Immature natural killer cell (primary cell): ENCODE data around the gene MEF2A. TPM values are rescaled to one million over a fixed set of nuclear protein-coding genes. Genes with fewer than 3 reads are reported as not detected.
A peak's percentile ranks its signal among the peaks of the same experiment; 100 is the strongest.

Experiments used
- DNase-seq, 3 donors: peaks; one replicate each; pipeline ENCODE4 v3.0.0; 2022; ENCODE audit warnings: mixed read lengths in 1 of 3
- H3K27ac Mint-ChIP-seq, 6 donors: one replicate each; pipeline ENCODE4 v1.8.0; 2020; ENCODE audit warnings: mixed read lengths in 6 of 6, mild to moderate bottlenecking in 5 of 6, inconsistent platforms in 4 of 6, moderate library complexity in 3 of 6
- H3K27me3 Mint-ChIP-seq, 3 donors: one replicate each; pipeline ENCODE4 v1.8.0; 2020 to 2021; ENCODE audit warnings: low read depth in 3 of 3, mild to moderate bottlenecking in 3 of 3, mixed read lengths in 3 of 3, moderate library complexity in 3 of 3, inconsistent platforms in 1 of 3
- H3K36me3 Mint-ChIP-seq, 3 donors: one replicate each; pipeline ENCODE4 v1.8.0; 2020; ENCODE audit warnings: mixed read lengths in 3 of 3, inconsistent platforms in 2 of 3, mild to moderate bottlenecking in 2 of 3
- H3K4me1 Mint-ChIP-seq, 2 donors: one replicate each; pipeline ENCODE4 v1.8.0; 2020; ENCODE audit warnings: inconsistent platforms in 2 of 2, mild to moderate bottlenecking in 2 of 2, mixed read lengths in 2 of 2, moderate library complexity in 1 of 2
- H3K4me3 Mint-ChIP-seq, 5 donors: one replicate each; pipeline ENCODE4 v1.8.0; 2020; ENCODE audit warnings: mild to moderate bottlenecking in 5 of 5, mixed read lengths in 5 of 5, inconsistent platforms in 3 of 5, moderate library complexity in 3 of 5
- H3K9me3 Mint-ChIP-seq, 6 donors: one replicate each; pipeline ENCODE4 v1.8.0; 2020; ENCODE audit warnings: mild to moderate bottlenecking in 6 of 6, mixed read lengths in 6 of 6, inconsistent platforms in 4 of 6, moderate library complexity in 3 of 6
- polyA plus RNA-seq, 3 donors: library from polyadenylated mRNA; unstranded; fragments of 300-500 nt; fragmentation: Illumina TruSeq; gene quantifications; one replicate each; pipeline ENCODE4 v1.2.3, GENCODE V29; 2021

Gene MEF2A
- polyA plus RNA-seq, 3 donors from 2014 or later, result 5.8 to 14.4 (median 6.3) TPM

DNA sequence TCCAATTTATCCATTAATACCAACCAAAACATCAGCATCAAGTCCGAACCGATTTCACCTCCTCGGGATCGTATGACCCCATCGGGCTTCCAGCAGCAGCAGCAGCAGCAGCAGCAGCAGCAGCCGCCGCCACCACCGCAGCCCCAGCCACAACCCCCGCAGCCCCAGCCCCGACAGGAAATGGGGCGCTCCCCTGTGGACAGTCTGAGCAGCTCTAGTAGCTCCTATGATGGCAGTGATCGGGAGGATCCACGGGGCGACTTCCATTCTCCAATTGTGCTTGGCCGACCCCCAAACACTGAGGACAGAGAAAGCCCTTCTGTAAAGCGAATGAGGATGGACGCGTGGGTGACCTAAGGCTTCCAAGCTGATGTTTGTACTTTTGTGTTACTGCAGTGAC lies 146.6 kb downstream of the MEF2A start:
- DNase-seq, result no peak
- H3K4me1 Mint-ChIP-seq, result peaks cover 8 to 22% of the 10 kb centered on the region in 2 donors
- no peaks in the 10 kb centered on the region for H3K27me3 Mint-ChIP-seq
- H3K36me3 Mint-ChIP-seq, result peaks cover 11 to 28% (median 16%) of the 10 kb centered on the region in 3 donors
- no peak overlapping the region for H3K27ac Mint-ChIP-seq
- no peaks in the 10 kb centered on the region for H3K9me3 Mint-ChIP-seq
- no peak overlapping the region for H3K4me3 Mint-ChIP-seq

DNA sequence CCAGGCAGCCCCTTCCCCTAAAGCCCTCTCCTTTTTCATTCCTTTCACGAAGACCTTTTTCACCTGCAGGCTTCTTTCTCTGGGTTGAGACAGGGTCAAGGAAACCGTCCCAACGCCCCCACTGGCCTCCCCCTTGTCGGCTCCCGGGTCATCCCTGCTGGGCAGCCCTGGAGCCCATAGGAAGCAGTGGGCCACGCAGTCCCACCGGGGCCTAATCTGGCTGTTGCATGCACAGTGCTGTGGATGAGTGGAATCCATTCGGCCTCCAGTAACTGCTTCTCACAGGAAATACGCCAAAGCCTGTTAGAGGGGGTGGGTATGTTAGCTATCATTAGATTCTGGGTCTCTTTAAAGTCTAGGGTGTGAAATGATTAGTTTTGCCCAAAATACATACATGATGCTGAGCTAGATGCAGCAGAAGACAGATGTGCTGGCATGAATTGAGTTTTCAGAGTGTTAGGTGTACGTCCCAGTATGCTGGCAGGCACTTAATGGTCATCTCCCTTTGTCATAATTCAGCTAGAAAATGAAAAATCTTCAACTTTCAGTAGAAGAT lies 150.8 kb downstream of the MEF2A start:
- H3K27me3 Mint-ChIP-seq, result peaks cover 0 to 2% (median 0%) of the 10 kb centered on the region in 3 donors
- H3K4me3 Mint-ChIP-seq, result no peak overlapping the region
- H3K27ac Mint-ChIP-seq, result peak overlapping the region in 1 of 6 donors; percentile 54
- H3K9me3 Mint-ChIP-seq, result no peaks in the 10 kb centered on the region
- DNase-seq, result no peak
- H3K36me3 Mint-ChIP-seq, result peaks cover 2 to 16% (median 5%) of the 10 kb centered on the region in 3 donors
- H3K4me1 Mint-ChIP-seq, result peaks cover 37 to 46% of the 10 kb centered on the region in 2 donors

DNA sequence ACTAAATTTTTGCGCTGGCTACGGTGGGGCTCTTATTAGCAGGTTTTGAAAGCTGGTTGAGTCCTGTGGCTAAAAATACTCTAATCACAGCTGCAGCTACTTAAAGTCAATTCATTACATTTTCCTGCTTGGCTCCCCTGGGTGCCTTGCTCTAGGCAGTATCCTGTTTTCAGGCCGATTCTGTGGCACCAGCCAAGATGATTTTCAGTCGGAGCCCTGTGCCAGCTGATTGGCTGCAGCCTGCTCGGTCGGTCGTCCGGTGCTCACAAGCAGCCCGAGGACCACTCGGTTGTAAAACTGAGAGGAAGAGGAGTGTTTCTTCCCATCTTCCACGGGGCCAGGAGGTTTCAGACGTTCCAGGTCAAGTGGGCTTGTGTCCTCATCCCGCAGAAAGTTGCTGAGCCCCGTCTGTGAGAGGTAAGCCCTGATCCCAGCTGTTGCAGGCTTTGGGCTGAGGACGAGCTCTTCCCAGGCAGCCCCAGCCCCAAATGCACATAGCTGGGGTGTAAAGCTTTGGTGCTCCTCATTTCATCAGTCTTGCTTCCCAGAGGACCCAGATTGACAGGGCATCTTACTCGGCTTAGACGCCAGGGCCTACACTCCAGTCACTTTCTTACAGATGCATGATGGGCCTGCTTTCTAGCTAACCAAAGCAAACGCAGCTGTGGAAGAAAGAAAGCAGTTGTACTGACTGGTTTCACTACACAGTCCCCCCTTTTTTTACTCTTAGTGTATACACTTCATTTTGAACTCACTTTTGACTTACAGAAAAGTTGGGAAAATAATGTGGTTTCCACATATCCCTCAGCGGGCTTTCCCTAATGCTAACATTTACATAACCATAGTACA lies 151.6 kb downstream of the MEF2A start:
- H3K27ac Mint-ChIP-seq, result no peak overlapping the region
- H3K9me3 Mint-ChIP-seq, result no peaks in the 10 kb centered on the region
- peaks cover 37 to 43% of the 10 kb centered on the region in 2 donors for H3K4me1 Mint-ChIP-seq
- H3K4me3 Mint-ChIP-seq, result no peak overlapping the region
- H3K36me3 Mint-ChIP-seq, result peaks cover 0 to 11% (median 8%) of the 10 kb centered on the region in 3 donors
- DNase-seq, result no peak
- peaks cover 0 to 2% (median 0%) of the 10 kb centered on the region in 3 donors for H3K27me3 Mint-ChIP-seq

DNA sequence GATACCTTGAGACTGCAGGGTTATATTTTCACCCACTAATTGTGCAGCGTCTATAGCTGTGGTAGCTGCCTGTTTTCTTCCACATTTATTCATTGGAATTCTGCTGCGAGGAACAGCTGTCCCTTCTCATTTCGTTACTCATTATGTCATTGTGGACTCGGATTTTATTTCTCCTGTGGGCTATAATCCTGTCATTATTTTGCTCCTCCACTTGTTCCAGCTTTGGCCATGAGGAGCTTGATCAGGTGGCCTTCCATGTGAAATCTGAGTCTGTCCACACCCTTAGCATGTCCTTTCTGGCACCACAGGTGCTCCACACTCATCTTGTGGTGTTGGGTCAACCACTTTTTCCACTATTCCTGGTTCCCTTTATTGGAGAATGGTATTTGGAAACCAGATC lies 152.6 kb downstream of the MEF2A start:
- Mint-ChIP-seq H3K27ac (no peak overlapping the region), H3K4me3 (no peak overlapping the region), H3K4me1 (peaks cover 37 to 42% of the 10 kb centered on the region in 2 donors), H3K36me3 (peaks cover 0 to 8% (median 5%) of the 10 kb centered on the region in 3 donors), H3K27me3 (peaks cover 0 to 2% (median 0%) of the 10 kb centered on the region in 3 donors), H3K9me3 (no peaks in the 10 kb centered on the region)
- DNase-seq, result no peak

DNA sequence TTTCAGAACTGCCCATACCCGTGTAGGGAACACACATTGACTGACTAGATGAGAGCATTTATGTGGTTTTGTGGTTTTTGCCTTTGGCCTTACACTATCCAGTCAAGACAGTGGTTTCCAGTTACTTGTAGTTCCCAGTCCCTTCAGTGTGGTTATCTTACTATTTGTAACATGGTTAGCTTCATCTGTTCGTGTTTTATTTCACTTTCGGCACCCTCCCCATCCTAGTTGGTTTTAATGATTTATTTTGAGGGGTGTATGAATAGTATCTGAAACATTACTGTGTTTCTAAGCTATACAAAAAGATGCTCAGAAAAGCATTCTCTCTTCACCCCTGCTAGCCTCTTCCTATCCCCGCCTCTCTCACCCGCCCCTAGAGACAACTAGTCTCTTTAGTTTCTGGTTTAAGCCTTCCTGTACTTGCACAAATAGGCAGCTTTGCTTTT lies 153.3 kb downstream of the MEF2A start:
- H3K36me3 Mint-ChIP-seq, result peaks cover 0 to 8% (median 5%) of the 10 kb centered on the region in 3 donors
- peak in 1 of 3 donors; percentile 10 for DNase-seq
- H3K4me1 Mint-ChIP-seq, result peaks cover 37 to 42% of the 10 kb centered on the region in 2 donors
- no peak overlapping the region for H3K27ac Mint-ChIP-seq
- peak overlapping the region in 2 of 5 donors; percentile 47 to 48 for H3K4me3 Mint-ChIP-seq
- H3K9me3 Mint-ChIP-seq, result no peaks in the 10 kb centered on the region
- H3K27me3 Mint-ChIP-seq, result peaks cover 0 to 2% (median 0%) of the 10 kb centered on the region in 3 donors

DNA sequence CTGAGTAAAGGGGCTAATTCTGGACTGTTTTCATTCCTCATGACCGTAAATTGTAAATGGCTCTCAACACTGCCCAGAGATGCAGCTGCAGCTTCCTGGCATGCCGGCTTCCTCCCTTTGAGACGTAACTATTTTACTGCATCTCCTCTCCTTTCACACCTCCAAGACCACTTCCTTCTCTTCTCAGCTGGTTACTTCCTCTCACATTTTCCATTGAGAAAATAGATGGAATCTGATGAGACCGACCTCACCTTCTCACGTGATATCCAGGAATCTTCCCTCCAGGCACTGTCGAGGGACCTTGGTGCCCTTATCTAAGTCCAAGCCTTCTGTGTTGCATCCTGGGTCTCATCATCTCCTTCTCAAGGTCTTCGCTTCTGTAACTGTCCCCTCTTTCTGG lies 154.7 kb downstream of the MEF2A start:
- DNase-seq, result no peak
- peaks cover 33 to 35% of the 10 kb centered on the region in 2 donors for H3K4me1 Mint-ChIP-seq
- H3K27ac Mint-ChIP-seq, result peak overlapping the region in 3 of 6 donors; percentile 2 to 57 (median 45)

DNA sequence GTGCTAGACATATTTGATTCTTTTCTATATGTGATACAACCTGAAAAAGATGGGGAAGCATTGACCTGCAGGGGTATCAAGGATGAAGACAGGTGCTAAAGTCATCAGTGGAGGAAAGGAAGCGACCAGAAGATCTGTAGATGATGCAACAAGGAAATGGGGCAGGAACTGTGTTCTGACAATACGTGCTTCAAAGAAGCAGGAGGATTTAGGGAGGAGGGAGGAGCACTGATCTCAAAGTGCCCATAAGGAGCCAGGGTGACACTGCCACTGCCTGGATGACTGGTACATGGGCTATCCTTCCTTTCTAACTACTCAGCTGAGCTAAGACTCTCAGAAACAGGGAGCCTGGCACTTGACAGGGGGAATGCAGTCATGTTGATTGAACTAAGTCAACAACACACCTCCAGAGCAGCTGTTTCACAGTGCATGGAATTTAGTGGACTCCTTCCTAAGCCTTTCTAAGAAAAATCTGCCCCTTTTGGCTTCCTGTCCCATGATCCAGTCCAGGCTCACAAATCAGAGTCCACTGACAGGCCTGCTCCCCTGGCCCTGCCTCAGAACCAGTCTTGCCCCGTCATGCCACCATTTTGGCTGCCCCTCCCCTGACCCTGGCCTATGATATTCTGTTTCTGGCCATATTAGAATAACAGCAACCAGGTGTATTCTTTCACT lies 155.5 kb downstream of the MEF2A start:
- H3K4me1 Mint-ChIP-seq, result peaks cover 30% of the 10 kb centered on the region in 2 donors
- H3K27me3 Mint-ChIP-seq, result peaks cover 0 to 2% (median 0%) of the 10 kb centered on the region in 3 donors
- no peak for DNase-seq
- H3K27ac Mint-ChIP-seq, result peak overlapping the region in 2 of 6 donors; percentile 2 to 57
- no peaks in the 10 kb centered on the region for H3K9me3 Mint-ChIP-seq
- peak overlapping the region in 3 of 5 donors; percentile 50 to 66 (median 60) for H3K4me3 Mint-ChIP-seq
- H3K36me3 Mint-ChIP-seq, result peaks cover 0 to 8% (median 4%) of the 10 kb centered on the region in 3 donors

More for the DNA sequence above, 154.7 kb downstream of the MEF2A start:
- Mint-ChIP-seq H3K36me3 (peaks cover 0 to 8% (median 7%) of the 10 kb centered on the region in 3 donors), H3K4me3 (peak overlapping the region; percentile 50 to 72 (median 66)), H3K9me3 (no peaks in the 10 kb centered on the region), H3K27me3 (peaks cover 0 to 2% (median 0%) of the 10 kb centered on the region in 3 donors)

DNA sequence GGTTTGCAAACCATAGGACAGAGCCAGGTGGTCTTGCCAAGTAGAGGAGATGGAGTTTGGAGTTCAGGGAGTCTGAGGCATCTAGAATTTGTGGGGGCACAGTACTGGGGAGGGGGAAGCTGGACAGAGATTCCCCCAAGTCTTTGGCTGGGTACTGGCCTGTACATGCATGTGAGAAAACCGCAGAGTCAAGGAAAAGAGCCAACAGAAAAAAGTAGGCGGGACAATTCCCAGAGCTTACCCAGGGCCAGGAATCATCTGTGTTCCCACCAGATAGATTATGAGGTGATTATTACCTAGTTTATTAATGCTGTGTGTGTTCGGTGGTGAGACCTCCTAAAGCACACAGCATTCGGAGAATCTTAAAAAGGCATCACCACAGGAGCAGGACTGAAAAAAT lies 156.1 kb downstream of the MEF2A start:
- no peaks in the 10 kb centered on the region for H3K9me3 Mint-ChIP-seq
- H3K4me3 Mint-ChIP-seq, result no peak overlapping the region
- peaks cover 30% of the 10 kb centered on the region in 2 donors for H3K4me1 Mint-ChIP-seq
- H3K27me3 Mint-ChIP-seq, result peaks cover 0 to 2% (median 0%) of the 10 kb centered on the region in 3 donors
- H3K27ac Mint-ChIP-seq, result no peak overlapping the region
- peaks cover 0 to 12% (median 4%) of the 10 kb centered on the region in 3 donors for H3K36me3 Mint-ChIP-seq
- no peak for DNase-seq

DNA sequence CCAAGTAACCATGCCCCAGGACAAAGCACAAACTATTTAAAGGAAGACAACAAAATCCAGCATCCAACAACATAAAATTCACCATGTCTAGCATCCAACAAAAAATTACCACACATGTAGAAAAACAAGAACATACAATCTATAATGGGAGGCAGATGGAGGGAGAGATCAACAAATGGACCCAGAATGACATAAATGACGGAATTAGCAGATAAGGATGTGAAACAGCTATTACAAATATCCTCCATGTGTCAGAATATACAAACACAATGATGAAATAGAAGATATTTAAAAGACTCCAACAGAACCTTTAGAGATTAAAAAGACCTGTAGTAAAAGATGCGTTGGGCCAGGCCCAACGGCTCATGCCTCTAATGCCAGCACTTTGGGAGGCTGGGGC lies 156.6 kb downstream of the MEF2A start:
- no peak overlapping the region for H3K4me3 Mint-ChIP-seq
- peaks cover 0 to 2% (median 0%) of the 10 kb centered on the region in 3 donors for H3K27me3 Mint-ChIP-seq
- H3K4me1 Mint-ChIP-seq, result peaks cover 30% of the 10 kb centered on the region in 2 donors
- H3K36me3 Mint-ChIP-seq, result peaks cover 0 to 12% (median 4%) of the 10 kb centered on the region in 3 donors
- no peak for DNase-seq
- H3K9me3 Mint-ChIP-seq, result no peaks in the 10 kb centered on the region
- peak overlapping the region in 1 of 6 donors; percentile 2 for H3K27ac Mint-ChIP-seq

DNA sequence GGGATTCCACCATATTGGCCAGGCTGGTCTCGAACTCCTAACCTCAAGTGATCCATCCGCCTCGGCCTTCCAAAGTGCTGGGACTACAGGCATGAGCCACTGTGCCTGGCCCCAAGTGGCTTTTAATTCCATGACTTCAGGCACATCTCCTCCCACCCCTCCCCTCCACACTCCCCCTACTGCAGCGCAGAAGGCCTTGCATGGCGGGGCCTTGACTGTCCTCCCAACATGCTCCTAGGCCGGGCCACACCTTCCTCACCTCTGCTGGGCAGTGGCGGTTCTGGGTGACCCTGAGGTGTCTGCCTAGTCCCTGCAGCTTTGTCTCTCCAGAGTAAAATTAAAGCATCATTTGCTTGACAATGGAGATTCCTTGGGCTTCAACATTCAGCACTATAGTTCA lies 160.5 kb downstream of the MEF2A start:
- Mint-ChIP-seq H3K4me3 (no peak overlapping the region), H3K27ac (no peak overlapping the region), H3K27me3 (no peaks in the 10 kb centered on the region), H3K4me1 (peaks cover 3% of the 10 kb centered on the region in 2 donors), H3K9me3 (no peaks in the 10 kb centered on the region), H3K36me3 (peaks cover 0 to 17% (median 0%) of the 10 kb centered on the region in 3 donors)
- no peak for DNase-seq

DNA sequence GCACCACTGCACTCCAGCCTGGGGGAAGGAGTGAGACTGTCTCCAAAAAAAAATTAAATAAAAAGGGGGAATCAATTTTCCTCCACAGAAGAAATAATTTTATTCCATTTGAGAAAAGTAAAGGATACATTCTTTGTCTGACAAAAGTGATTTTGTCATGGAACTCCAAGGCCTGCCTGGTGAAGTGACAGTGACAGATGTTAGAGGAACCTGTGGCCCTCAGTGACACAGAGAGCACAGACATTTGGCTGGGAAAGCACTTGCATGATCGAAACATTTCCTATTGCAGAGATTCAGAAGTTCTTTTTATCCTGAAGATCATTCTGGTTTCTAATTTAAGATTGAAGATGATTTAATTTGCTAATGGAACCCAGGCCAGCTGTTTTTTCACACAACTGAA lies 161.5 kb downstream of the MEF2A start:
- Mint-ChIP-seq H3K4me1 (peaks cover 5 to 7% of the 10 kb centered on the region in 2 donors), H3K27me3 (no peaks in the 10 kb centered on the region), H3K4me3 (no peak overlapping the region), H3K36me3 (peaks cover 0 to 14% (median 0%) of the 10 kb centered on the region in 3 donors), H3K27ac (no peak overlapping the region), H3K9me3 (no peaks in the 10 kb centered on the region)
- no peak for DNase-seq

DNA sequence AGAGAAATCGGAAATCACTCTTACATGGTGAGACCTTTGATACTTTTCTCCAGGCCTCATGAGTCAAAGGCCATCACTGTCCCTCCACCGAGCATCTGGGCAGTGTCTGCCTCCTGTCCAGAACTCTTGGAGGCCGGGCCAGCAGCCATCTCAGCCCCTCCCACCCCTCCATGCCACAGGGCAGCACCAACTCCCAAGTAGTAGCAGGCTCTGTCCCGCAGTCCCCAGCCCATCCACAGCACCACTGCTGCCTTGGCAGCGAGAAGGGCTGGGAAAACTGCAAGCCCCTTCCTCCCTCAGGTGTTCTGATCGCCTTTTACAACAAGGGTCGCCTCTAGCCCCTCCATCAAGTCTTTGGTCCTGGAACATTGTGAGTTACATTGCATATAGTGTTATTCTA lies 161.9 kb downstream of the MEF2A start:
- H3K27me3 Mint-ChIP-seq, result no peaks in the 10 kb centered on the region
- H3K4me3 Mint-ChIP-seq, result no peak overlapping the region
- H3K36me3 Mint-ChIP-seq, result peaks cover 0 to 12% (median 0%) of the 10 kb centered on the region in 3 donors
- no peak overlapping the region for H3K27ac Mint-ChIP-seq
- H3K9me3 Mint-ChIP-seq, result no peaks in the 10 kb centered on the region
- peaks cover 7 to 10% of the 10 kb centered on the region in 2 donors for H3K4me1 Mint-ChIP-seq
- DNase-seq, result no peak

DNA sequence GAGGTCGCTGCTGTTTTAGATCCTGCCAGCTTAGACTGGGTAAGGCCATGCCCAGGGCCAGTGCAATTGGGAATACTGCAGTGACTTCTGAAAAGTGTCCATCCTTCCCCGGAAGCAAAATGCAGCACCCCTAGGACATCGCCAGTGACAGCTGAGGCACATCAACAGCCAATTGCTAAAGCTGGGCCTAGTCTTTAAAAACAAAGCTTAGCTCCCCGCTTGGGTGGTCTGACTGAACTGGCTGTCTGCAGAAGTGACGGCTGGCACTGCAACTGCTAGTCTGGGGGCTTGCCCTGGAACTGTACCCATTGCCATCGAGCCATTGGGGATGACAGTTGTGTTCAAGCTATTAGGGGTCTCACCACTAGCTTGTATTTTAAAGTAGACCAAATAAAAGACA lies 163.1 kb downstream of the MEF2A start:
- Mint-ChIP-seq H3K27ac (no peak overlapping the region), H3K9me3 (no peaks in the 10 kb centered on the region), H3K36me3 (peaks cover 0 to 12% (median 0%) of the 10 kb centered on the region in 3 donors), H3K27me3 (no peaks in the 10 kb centered on the region), H3K4me3 (no peak overlapping the region), H3K4me1 (peaks cover 11 to 15% of the 10 kb centered on the region in 2 donors)
- DNase-seq, result no peak
